Fibroblast of villous mesenchyme (primary cell): ENCODE results near the gene SHF. TPM values are rescaled to one million over a fixed set of nuclear protein-coding genes. Genes with fewer than 3 reads are reported as not detected.
A peak's percentile ranks its signal among the peaks of the same experiment; 100 is the strongest.
"Not testable (repeated sequence)": the region's sequence is repeated elsewhere in the genome, so short reads cannot be mapped to it uniquely, and the experiment has no call there.

Experiments used
- DNase-seq: peaks from one replicate; pipeline ENCODE4 v3.0.0-alpha.2; 2010; ENCODE audit warnings: low read depth
- H3K4me3 ChIP-seq: 2 replicates; pipeline ENCODE4 v1.5.1; 2011; ENCODE audit warnings: low read depth, mild to moderate bottlenecking, low read length
- total RNA-seq: library from RNA; depleted of rRNA; stranded (reverse); fragments of >200 nt; gene quantifications from 2 replicates; pipeline ENCODE4 v1.2.3, GENCODE V29; 2012
- TF ChIP-seq, protein P1 (sequence below): IDR thresholded peaks from 2 replicates; pipeline ENCODE4 v1.5.1; 2012; ENCODE audit warnings: low read depth, mild to moderate bottlenecking, low read length; ENCODE audit not compliant: insufficient read depth

Gene SHF, protein sequence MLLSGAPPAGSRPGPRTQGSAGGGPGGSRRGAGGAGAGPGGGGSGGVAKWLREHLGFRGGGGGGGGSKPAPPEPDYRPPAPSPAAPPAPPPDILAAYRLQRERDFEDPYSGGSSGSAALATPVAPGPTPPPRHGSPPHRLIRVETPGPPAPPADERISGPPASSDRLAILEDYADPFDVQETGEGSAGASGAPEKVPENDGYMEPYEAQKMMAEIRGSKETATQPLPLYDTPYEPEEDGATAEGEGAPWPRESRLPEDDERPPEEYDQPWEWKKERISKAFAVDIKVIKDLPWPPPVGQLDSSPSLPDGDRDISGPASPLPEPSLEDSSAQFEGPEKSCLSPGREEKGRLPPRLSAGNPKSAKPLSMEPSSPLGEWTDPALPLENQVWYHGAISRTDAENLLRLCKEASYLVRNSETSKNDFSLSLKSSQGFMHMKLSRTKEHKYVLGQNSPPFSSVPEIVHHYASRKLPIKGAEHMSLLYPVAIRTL
- total RNA-seq: 2.3 and 2.6 TPM in 2 replicates

DNA sequence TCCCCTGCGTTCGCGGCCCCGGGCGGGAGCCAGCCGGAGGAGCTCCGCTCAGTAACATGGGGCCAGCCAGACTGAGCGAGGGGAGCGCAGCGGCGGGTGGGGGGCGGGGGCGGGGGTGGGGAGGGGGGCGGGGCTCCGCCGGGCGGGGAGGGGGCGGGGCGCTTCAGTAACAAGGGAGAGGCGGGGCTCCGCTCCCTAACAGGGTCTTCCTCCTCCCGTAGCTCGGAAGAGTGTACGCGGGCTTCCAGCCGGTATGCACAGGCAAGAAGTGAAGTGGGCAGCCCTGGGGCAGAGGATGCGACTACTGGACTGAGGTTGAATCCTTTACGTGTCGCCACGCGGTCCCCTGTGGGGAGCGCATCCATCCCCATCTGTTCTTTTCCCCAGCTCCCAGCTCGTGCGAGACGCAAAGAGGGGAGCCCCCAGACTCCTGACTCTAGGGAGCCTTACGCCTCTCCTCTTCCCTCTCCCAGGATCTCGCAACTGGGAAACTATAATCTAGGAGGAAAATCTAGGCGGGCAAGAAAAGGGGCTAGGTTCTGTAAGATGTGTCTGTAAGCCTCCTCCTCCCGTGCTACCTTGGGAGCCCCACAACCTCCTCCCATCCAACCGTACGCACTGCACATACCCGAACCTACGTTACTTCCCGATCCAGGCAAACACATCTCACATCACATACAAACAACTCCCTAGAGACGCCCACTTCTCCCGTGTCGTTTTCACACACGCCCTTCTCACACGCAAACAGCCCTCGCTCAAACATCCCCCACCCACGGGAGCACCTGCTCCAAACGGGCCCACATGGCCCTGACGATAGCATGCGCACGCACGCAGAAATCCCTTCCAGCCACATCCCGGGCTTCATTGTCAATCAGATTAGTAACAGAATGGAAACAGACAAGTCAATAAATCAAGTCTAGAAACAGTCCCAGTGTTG is at the start of gene SHF:
SHF (minus strand) TSS at position 73 of the 937 bp plus-strand sequence; CDS start at position 58, 15 bp downstream.
- TF ChIP-seq, protein P1, sequence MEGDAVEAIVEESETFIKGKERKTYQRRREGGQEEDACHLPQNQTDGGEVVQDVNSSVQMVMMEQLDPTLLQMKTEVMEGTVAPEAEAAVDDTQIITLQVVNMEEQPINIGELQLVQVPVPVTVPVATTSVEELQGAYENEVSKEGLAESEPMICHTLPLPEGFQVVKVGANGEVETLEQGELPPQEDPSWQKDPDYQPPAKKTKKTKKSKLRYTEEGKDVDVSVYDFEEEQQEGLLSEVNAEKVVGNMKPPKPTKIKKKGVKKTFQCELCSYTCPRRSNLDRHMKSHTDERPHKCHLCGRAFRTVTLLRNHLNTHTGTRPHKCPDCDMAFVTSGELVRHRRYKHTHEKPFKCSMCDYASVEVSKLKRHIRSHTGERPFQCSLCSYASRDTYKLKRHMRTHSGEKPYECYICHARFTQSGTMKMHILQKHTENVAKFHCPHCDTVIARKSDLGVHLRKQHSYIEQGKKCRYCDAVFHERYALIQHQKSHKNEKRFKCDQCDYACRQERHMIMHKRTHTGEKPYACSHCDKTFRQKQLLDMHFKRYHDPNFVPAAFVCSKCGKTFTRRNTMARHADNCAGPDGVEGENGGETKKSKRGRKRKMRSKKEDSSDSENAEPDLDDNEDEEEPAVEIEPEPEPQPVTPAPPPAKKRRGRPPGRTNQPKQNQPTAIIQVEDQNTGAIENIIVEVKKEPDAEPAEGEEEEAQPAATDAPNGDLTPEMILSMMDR: no peak
- DNase-seq: peak; percentile 21

DNA sequence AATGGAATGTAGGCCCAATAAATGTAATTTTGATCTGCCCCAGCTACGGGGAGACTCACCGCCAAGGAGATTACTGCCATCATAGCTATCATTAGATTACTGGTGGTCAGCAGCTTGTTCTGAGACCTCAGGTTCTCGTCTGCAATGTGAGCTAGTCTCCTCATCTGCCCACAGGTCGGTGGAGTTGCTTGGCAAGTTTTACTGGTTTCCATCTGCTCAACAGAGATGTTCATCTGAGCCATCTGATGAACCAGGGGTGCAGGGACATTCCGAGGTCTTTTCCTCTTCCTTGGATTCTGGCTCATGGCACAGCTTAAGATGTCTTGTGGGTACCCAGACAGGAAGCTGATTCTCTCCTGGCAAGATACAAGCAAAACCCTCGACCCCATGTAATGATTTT is 49.0 kb upstream of the SHF start:
- not testable (repeated sequence) for H3K4me3 ChIP-seq, DNase-seq

More for the DNA sequence above, at the start of gene SHF:
- peak within 1 kb of the TSS; percentile 60 for H3K4me3 ChIP-seq

DNA sequence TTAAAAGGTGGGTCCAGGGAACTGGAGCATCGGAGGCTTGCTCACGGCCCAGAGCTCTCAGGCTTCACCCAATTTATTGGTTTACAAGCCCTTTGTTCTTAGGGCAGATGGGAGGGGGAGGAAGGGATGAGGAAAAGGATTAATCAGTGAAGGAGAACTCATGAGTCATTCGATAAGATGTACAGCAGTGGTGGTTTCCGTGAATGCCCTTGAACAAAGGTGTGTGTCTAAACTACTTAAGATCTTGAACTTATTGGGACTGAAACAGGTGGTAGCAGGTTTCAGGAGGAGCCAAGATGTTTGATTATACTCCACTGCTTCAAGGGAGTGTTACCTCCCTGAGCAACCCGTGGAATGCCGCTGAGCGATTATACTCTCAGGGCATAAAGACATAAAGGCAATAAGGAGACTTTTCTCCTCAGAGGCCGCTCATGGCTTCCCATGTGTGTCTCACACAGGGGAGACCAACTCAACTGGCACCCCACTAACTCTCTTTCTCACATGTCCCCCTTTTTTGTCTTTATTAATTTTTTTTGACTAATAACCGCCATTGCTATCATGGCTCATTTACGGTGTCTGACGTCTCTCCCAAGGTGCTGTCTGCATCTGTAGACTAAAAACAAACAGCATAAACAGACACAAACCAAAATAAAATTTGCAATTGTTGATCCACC is 46.9 kb upstream of the SHF start:
- DNase-seq: no peak
- TF ChIP-seq, protein P1: no peak
- H3K4me3 ChIP-seq: no peak overlapping the region

DNA sequence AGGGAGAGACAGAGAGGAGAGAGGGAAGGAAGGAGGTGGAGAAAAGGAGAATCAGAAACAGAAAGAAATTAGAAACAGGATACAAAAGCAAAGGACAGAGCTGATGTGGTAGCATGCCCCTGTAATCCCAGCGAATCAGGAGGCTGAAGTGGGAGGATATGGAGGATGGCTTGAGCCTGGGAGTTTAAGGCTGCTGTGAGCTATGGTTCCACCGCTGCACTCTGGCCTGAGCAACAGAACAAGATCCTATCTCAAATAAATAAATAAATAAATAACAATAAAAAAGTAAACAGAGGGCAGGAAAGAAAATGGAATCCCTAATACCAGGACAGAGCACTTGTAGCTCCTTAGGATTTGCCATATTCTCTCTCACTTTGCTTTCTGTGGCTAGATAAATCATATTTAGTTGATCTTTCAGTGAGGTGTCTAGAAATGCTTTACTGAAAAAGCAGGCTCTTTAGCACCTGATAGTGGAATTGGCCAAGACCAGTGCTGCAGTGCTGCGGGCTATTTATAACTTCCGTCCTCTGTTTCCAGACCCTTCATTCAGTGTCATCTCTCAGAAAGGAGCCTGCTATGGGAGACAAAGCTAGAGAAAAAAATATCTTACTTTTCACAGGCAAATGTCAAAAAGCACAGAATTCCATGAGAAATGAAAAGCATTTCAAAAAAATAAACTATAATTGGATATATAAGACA is 44.2 kb upstream of the SHF start:
- no peak for DNase-seq
- no peak overlapping the region for H3K4me3 ChIP-seq
- TF ChIP-seq, protein P1: no peak

DNA sequence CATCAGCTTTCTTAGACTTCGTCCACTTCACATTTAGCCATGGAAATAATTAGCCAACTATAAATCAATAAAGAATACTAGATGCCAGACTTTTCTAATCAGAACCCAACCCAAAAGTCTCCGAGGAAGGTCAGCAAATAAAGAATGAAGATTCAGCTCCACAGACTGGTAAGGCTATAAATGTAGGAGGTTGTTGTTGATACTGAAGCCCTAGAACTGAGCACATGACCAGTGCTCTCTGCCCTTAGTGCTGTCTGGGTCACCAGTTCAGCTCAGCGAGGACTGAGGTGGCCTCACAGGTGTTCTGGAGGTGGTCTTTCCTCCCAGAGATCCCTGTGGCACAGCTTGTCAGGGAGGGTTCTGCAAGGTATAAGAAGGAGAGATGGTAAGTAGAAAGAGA is 43.4 kb upstream of the SHF start:
- TF ChIP-seq, protein P1: no peak

DNA sequence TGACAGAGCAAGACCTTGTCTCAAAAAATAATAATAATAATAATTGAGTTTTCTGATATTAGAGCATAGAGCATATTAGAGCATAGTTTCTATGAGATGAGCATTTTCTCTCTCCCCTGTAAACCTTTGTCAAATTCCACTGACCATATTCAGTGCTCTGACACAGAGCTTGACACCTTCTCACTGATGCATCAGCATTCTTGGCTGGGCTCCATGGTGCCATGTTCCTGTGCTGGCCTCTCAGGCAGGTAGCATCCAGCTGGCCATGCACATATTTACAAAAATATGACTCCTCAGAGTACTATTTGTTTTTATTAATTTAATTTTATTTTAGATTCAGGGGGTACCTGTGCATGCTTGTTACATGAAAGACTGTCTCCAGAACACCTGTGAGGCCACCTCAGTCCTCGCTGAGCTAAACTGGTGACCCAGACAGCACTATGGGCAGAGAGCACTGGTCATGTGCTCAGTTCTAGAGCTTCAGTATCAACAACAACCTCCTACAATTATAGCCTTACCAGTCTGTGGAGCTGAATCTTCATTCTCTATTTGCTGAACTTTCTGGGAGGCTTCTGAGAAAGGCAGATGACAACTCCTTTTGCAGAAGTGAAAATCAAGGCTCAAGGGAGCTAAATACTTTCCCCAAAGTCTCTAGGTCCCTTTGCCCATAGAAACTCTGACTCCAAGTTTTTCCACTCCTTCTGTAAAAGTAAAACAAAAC is 42.6 kb upstream of the SHF start:
- H3K4me3 ChIP-seq: no peak overlapping the region
- TF ChIP-seq, protein P1: no peak
- DNase-seq: no peak

More for the DNA sequence above, 43.4 kb upstream of the SHF start:
- no peak for DNase-seq
- H3K4me3 ChIP-seq: no peak overlapping the region
